Mesothelial cell of epicardium (in vitro differentiated cells): ENCODE results near the gene PDZD7. TPM values are rescaled to one million over a fixed set of nuclear protein-coding genes. Genes with fewer than 3 reads are reported as not detected.
A peak's percentile ranks its signal among the peaks of the same experiment; 100 is the strongest.

Experiments used
- DNase-seq, 2 experiments: peaks; one replicate each; pipeline ENCODE4 v3.0.0; 2021; ENCODE audit warnings: low spot score in 2 of 2; ENCODE audit not compliant: unreplicated experiment in 2 of 2
- H3K27ac Mint-ChIP-seq: 2 replicates; pipeline ENCODE4 v1.8.0; 2021; ENCODE audit warnings: mixed read lengths
- H3K27me3 Mint-ChIP-seq: 2 replicates; pipeline ENCODE4 v1.8.0; 2021; ENCODE audit warnings: low read depth, mixed read lengths
- H3K36me3 Mint-ChIP-seq: 2 replicates; pipeline ENCODE4 v1.8.0; 2021; ENCODE audit warnings: mixed read lengths
- H3K4me1 Mint-ChIP-seq: 2 replicates; pipeline ENCODE4 v1.8.0; 2021; ENCODE audit warnings: mixed read lengths
- H3K4me3 Mint-ChIP-seq: 2 replicates; pipeline ENCODE4 v1.8.0; 2021; ENCODE audit warnings: mild to moderate bottlenecking, moderate library complexity, mixed read lengths
- H3K9me3 Mint-ChIP-seq: 2 replicates; pipeline ENCODE4 v1.8.0; 2021; ENCODE audit warnings: mixed read lengths
- total RNA-seq: library from RNA; stranded (reverse); gene quantifications from 3 replicates; pipeline ENCODE4 v1.2.1, GENCODE V29; 2021
- TF ChIP-seq, protein P1 (sequence below): fragments of 200-600 bp; sonication (generic); IDR thresholded peaks from one replicate; pipeline ENCODE4 v1.5.0; 2021; ENCODE audit warnings: antibody characterized with exemption; ENCODE audit not compliant: unreplicated experiment

Gene PDZD7
- total RNA-seq, 1 donor from 2014 or later, result 1.8 TPM

DNA sequence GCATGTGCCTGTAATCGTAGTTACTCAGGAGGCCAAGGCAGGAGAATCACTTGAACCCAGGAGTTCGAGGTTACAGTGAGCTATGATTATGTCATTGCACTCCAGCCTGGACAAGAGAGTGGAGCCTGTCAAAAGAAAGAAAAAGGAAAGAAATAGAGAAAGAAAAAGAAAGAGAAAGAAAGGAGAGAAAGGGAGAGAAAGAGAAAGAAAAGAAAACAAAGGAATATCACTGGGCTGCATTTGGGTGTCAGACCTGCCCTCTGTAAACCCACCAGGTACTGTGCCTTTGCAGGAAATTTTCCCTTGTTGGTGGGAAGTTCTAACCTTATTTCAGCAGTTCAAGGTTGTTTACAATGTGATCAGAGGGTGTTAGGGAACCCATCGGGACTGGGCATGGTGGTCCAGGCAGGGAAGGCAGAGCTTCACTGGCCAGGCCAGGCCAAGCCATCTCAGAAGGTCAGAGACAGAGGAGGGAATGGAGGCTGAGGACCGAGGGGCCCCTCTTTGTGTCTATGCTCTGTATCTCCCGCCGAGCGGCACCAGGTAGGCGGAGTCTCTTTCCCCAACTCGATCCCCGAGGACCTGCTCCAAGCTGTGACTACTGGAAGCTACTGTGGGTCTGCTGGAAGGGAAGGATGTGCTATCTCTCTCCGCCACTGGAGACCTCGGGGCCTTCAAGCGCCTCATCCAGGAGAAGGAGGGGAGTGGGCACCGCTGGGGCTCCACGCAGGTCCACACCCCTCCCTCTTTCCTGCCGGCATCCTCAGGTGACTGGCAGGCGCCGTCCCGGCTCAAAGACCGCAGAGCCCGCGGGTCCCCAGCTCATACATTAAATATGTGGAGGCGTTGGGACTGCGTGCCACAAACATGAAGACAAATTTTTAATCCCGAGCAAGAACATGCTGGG is 15.7 kb upstream of the PDZD7 start:
- TF ChIP-seq, protein P1, sequence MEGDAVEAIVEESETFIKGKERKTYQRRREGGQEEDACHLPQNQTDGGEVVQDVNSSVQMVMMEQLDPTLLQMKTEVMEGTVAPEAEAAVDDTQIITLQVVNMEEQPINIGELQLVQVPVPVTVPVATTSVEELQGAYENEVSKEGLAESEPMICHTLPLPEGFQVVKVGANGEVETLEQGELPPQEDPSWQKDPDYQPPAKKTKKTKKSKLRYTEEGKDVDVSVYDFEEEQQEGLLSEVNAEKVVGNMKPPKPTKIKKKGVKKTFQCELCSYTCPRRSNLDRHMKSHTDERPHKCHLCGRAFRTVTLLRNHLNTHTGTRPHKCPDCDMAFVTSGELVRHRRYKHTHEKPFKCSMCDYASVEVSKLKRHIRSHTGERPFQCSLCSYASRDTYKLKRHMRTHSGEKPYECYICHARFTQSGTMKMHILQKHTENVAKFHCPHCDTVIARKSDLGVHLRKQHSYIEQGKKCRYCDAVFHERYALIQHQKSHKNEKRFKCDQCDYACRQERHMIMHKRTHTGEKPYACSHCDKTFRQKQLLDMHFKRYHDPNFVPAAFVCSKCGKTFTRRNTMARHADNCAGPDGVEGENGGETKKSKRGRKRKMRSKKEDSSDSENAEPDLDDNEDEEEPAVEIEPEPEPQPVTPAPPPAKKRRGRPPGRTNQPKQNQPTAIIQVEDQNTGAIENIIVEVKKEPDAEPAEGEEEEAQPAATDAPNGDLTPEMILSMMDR, result no peak
- Mint-ChIP-seq H3K4me1 (peaks cover 53% of the 10 kb centered on the region), H3K36me3 (no peaks in the 10 kb centered on the region), H3K9me3 (no peaks in the 10 kb centered on the region), H3K27ac (no peak overlapping the region), H3K4me3 (peak overlapping the region; percentile 31), H3K27me3 (peaks cover 60% of the 10 kb centered on the region)
- DNase-seq, result no peak

DNA sequence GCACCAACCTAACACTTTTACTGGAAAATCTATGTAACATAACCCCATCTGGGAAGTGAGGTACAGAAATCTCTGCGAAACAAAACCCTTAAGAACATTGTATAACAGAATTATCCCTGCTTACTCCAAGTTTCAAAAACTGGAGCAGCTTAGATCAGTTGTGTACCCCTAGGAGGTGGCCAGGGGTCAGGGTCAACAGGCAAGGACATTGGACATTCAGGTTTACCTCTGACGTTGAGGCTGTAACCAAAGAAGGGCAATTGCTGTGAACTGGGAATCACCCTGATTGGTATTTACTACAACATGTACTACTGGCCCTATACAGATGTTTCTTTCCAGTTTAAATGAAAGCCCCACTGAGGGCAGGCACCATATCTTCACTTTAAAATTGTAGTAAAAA is 13.2 kb upstream of the PDZD7 start:
- DNase-seq, result no peak
- TF ChIP-seq, protein P1, result no peak
- Mint-ChIP-seq H3K27me3 (peaks cover 37% of the 10 kb centered on the region), H3K36me3 (no peaks in the 10 kb centered on the region), H3K4me1 (peaks cover 48% of the 10 kb centered on the region), H3K4me3 (no peak overlapping the region), H3K27ac (no peak overlapping the region), H3K9me3 (no peaks in the 10 kb centered on the region)

DNA sequence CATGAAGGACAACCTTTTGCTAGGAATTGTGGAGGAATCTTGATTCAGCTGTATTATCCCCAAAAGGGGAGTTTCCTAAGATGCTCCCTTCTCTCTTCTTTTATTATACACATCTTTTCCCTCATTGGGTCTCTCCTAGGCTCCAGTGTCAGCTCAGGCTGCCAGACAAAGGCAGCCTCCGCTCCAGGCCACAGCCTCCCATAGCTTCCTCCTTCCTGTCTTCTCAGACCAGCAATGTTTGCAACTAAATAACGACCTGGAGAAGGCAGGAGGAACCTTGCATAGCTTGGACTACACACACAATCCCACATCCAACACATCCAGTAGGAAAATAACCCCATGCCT is 12.4 kb upstream of the PDZD7 start:
- Mint-ChIP-seq H3K9me3 (no peaks in the 10 kb centered on the region), H3K36me3 (no peaks in the 10 kb centered on the region), H3K27me3 (peaks cover 29% of the 10 kb centered on the region), H3K4me1 (peaks cover 42% of the 10 kb centered on the region), H3K4me3 (peak overlapping the region; percentile 92), H3K27ac (peak overlapping the region; percentile 98)
- TF ChIP-seq, protein P1, result no peak
- no peak for DNase-seq

DNA sequence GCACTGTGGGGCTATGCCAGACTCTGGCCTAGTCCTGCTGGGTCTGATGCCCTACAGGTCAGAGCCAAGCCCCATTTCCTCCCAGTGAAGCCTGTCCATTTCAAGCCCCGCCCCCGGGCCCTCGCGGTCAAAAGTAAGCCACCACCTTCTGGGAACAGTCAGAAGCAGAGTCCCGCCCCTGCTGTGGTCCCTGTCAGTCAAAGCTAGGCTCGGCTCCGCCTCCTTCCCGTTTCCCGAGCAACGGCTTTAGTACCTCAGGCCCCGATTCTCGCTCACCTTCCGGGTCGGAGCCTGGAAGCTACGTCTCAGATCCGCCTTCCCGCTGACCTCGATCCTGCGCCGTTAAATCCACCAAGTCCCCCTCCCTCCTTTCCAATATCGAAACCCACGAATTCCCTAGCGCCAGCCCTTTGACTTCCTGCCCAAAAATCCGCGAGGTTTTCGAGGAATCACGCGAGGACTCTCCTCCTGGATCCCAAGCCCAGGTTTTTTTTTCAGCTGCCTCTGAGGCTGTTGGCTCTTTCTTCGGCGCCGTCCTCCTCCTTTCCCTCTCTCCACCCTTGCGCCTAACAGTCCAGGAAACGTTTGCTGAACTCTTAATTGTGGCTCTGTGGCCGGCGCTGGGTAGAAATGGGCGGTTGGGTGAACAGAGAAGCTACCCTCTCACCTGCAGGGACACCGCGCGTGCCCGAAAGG is 11.9 kb upstream of the PDZD7 start:
- TF ChIP-seq, protein P1, result no peak
- DNase-seq, result peak; percentile 69 to 88
- peaks cover 37% of the 10 kb centered on the region for H3K4me1 Mint-ChIP-seq
- no peaks in the 10 kb centered on the region for H3K9me3 Mint-ChIP-seq
- H3K27me3 Mint-ChIP-seq, result peaks cover 24% of the 10 kb centered on the region
- peak overlapping the region; percentile 98 for H3K27ac Mint-ChIP-seq
- peaks cover 4% of the 10 kb centered on the region for H3K36me3 Mint-ChIP-seq
- peak overlapping the region; percentile 92 for H3K4me3 Mint-ChIP-seq

DNA sequence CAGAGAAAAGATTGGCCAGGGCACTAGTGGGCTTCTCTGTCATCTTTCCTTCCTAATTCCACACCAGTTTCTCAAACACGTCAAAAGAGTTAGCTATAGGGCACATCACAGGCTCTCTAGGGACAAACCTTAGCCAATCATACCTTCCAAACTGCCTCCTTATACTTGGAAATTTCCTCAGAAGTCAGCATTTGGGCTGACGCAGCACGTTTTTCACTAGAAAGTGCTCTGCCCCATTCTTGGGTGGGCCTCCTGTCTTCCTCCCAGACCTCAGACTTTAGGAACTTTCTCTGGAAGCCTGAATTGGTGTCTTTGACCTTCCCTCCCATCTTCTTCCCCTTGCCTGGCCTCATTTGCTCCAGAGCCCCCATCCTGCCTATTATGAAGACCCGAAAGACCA is 11.2 kb upstream of the PDZD7 start:
- TF ChIP-seq, protein P1, result no peak
- H3K36me3 Mint-ChIP-seq, result peaks cover 9% of the 10 kb centered on the region
- peaks cover 17% of the 10 kb centered on the region for H3K27me3 Mint-ChIP-seq
- DNase-seq, result no peak
- peaks cover 32% of the 10 kb centered on the region for H3K4me1 Mint-ChIP-seq
- H3K27ac Mint-ChIP-seq, result peak overlapping the region; percentile 98
- H3K4me3 Mint-ChIP-seq, result peak overlapping the region; percentile 92
- no peaks in the 10 kb centered on the region for H3K9me3 Mint-ChIP-seq
